Loucy (cell line): ENCODE measurements around the gene CDH9.

Source experiments
- EZH2phosphoT487 ChIP-seq: fragments of 200-600 bp; IDR thresholded peaks from 2 replicates; pipeline ENCODE4 v1.6.1; 2018; ENCODE audit warnings: antibody characterized with exemption, mild to moderate bottlenecking, moderate library complexity, borderline replicate concordance
- TF ChIP-seq, protein P1 (sequence below): fragments of 200-600 bp; sonication (generic); conservative IDR thresholded peaks from 2 replicates; pipeline ENCODE4 v1.5.1; 2014; ENCODE audit warnings: mild to moderate bottlenecking, antibody characterized with exemption, low read length

DNA sequence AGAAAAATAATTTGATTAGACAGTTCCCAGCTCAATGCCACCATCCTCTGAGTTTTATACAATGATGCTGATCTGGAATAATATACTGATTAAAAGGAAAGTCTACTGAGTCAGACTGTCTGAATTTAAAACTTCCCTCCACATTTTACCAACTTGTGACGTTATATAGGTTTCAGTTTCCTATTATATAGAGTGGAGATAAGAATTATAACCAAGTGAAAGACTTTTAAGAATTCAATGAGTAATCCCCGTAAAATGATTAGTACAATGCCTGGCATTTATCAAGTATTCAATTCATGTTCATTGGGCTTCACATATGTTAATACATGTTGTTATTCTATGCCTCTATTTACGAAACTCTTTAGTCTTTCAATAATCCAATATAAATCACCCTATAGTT lies 166.0 kb downstream of the CDH9 start:
- TF ChIP-seq, protein P1, sequence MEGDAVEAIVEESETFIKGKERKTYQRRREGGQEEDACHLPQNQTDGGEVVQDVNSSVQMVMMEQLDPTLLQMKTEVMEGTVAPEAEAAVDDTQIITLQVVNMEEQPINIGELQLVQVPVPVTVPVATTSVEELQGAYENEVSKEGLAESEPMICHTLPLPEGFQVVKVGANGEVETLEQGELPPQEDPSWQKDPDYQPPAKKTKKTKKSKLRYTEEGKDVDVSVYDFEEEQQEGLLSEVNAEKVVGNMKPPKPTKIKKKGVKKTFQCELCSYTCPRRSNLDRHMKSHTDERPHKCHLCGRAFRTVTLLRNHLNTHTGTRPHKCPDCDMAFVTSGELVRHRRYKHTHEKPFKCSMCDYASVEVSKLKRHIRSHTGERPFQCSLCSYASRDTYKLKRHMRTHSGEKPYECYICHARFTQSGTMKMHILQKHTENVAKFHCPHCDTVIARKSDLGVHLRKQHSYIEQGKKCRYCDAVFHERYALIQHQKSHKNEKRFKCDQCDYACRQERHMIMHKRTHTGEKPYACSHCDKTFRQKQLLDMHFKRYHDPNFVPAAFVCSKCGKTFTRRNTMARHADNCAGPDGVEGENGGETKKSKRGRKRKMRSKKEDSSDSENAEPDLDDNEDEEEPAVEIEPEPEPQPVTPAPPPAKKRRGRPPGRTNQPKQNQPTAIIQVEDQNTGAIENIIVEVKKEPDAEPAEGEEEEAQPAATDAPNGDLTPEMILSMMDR, result no peak
- no peak for TF ChIP-seq EZH2phosphoT487
